ENCODE results near the gene FTH1.

Gene FTH1

GRCh38 chr11:61914471-61915171 lies 52.8 kb downstream of the FTH1 start:
- no peak for DNase-seq

Measured in stimulated activated CD4-positive, alpha-beta T cell treated with anti-CD3 and anti-CD28 coated beads, Interleukin-15, amount 100 ng/mL, for 24 hours (primary cell).